Activated B cell treated with CpG ODN at 0.5 μM for 24 hours (primary cell): ENCODE measurements around the gene SNX20. TPM values are rescaled to one million over a fixed set of nuclear protein-coding genes. Genes with fewer than 3 reads are reported as not detected.

ENCODE experiments used
- ATAC-seq: fragments of 200-7000 bp; cut with Tn5 transposase; one replicate; pipeline ENCODE4 v1.10.0; 2021; ENCODE audit warnings: low read depth, mild to moderate bottlenecking, moderate library complexity
- CTCF ChIA-PET: fragments of 350-600 bp; sonication (Branson Sonifier 250); formaldehyde crosslinking; loops from one replicate; lab custom pipeline; 2021; ENCODE audit warnings: antibody characterized with exemption; lab: Charles Lee
- POLR2A ChIA-PET: fragments of 350-600 bp; sonication (Branson Sonifier 250); formaldehyde crosslinking; loops from one replicate; lab custom pipeline; 2021; ENCODE audit warnings: antibody characterized with exemption; lab: Charles Lee
- DNase-seq: peaks from one replicate; pipeline ENCODE4 v3.0.0; 2022
- H3K27ac Mint-ChIP-seq: one replicate; pipeline ENCODE4 v1.8.0; 2020; ENCODE audit warnings: mixed read lengths
- H3K27me3 Mint-ChIP-seq: one replicate; pipeline ENCODE4 v1.8.0; 2021; ENCODE audit warnings: mixed read lengths
- H3K36me3 Mint-ChIP-seq: one replicate; pipeline ENCODE4 v1.8.0; 2021; ENCODE audit warnings: low read depth, mixed read lengths
- H3K4me1 Mint-ChIP-seq: one replicate; pipeline ENCODE4 v1.8.0; 2021; ENCODE audit warnings: mixed read lengths
- H3K4me3 Mint-ChIP-seq: one replicate; pipeline ENCODE4 v1.8.0; 2020; ENCODE audit warnings: mild to moderate bottlenecking, mixed read lengths
- H3K9me3 Mint-ChIP-seq: one replicate; pipeline ENCODE4 v1.8.0; 2020; ENCODE audit warnings: mixed read lengths
- CTCF ChIP-seq: fragments of 200-600 bp; IDR thresholded peaks from one replicate; pipeline ENCODE4 v1.8.0; 2022; ENCODE audit warnings: antibody characterized with exemption, mild to moderate bottlenecking
- intact Hi-C: fragments of 100-400 bp; cut with micrococcal nuclease; formaldehyde crosslinking; loops from one replicate; pipeline ENCODE4 v1.15.1; 2024
- total RNA-seq: library from RNA; stranded (reverse); gene quantifications from 2 replicates; pipeline ENCODE4 v1.2.3, GENCODE V29; 2022

SNX20 gene
- 33.1 and 34.5 TPM in 2 replicates for total RNA-seq

GRCh38 chr16:50681021-50681885, at the start of gene SNX20:
Gene SNX20, minus strand, starts transcription at chr16:50681312. Its CDS starts 3,786 bp downstream, at chr16:50677526.
- peak; percentile 49 for DNase-seq
- Mint-ChIP-seq H3K4me1 (peaks cover 79% of the 10 kb centered on the region), H3K4me3 (peak within 1 kb of the TSS; percentile 86), H3K27ac (peak within 1 kb of the TSS; percentile 93), H3K36me3 (peaks cover 34% of the 10 kb centered on the region), H3K27me3 (no peaks in the 10 kb centered on the region), H3K9me3 (no peaks in the 10 kb centered on the region)
- ChIA-PET CTCF (interaction anchor here (0.7 to 3.3 kb wide), 9 partner anchors 10 to 125 kb away, joined by 3 to 45 read pairs (median 7); partner anchors contain the start of gene CYLD), POLR2A (interaction anchor here (0.8 to 4.3 kb wide), 18 partner anchors 9 to 656 kb away, joined by 3 to 36 read pairs (median 6); partner anchors contain the start of genes CNEP1R1 and CYLD)
- ATAC-seq: peak; percentile 78
- intact Hi-C loops: loop anchor here (1.0 to 5.0 kb wide), 8 partner anchors 13 to 529 kb away; partner anchors contain the start of genes CYLD, NKD1 and TENT4B
- TF ChIP-seq CTCF: no peak

GRCh38 chr16:50724306-50724705, 43.2 kb upstream of the SNX20 start:
- ChIA-PET CTCF (interaction anchor here (1.9 to 2.1 kb wide), 2 partner anchors 52 to 57 kb away, joined by 5 to 7 read pairs; no protein-coding TSS in a partner anchor), POLR2A (no interaction called here)
- no peaks in the 10 kb centered on the region for H3K36me3 Mint-ChIP-seq
- intact Hi-C loops: no loop called here
- H3K4me1 Mint-ChIP-seq: no peaks in the 10 kb centered on the region
- H3K27ac Mint-ChIP-seq: no peak overlapping the region
- no peak for TF ChIP-seq CTCF
- no peak for ATAC-seq
- DNase-seq: no peak
- H3K4me3 Mint-ChIP-seq: no peak overlapping the region
- H3K9me3 Mint-ChIP-seq: peaks cover 10% of the 10 kb centered on the region
- no peaks in the 10 kb centered on the region for H3K27me3 Mint-ChIP-seq

- ATAC-seq: no peak
- ChIA-PET CTCF (interaction anchor here (1.8 kb wide), 1 partner anchor 58 kb away, joined by 5 read pairs; no protein-coding TSS in a partner anchor), POLR2A (no interaction called here)
- Mint-ChIP-seq H3K27me3 (no peaks in the 10 kb centered on the region), H3K4me1 (no peaks in the 10 kb centered on the region), H3K27ac (no peak overlapping the region), H3K36me3 (no peaks in the 10 kb centered on the region), H3K9me3 (peaks cover 10% of the 10 kb centered on the region), H3K4me3 (no peak overlapping the region)
- intact Hi-C loops: no loop called here
- TF ChIP-seq CTCF: no peak
- DNase-seq: no peak
Observed at GRCh38 chr16:50722960-50723359, 41.8 kb upstream of the SNX20 start.

- DNase-seq (no peak), ATAC-seq (no peak)
- POLR2A ChIA-PET: no interaction called here
- intact Hi-C loops: no loop called here
- no peak overlapping the region for H3K27ac Mint-ChIP-seq
- no peak overlapping the region for H3K4me3 Mint-ChIP-seq
- no peaks in the 10 kb centered on the region for H3K36me3 Mint-ChIP-seq
- no peaks in the 10 kb centered on the region for H3K27me3 Mint-ChIP-seq
- H3K9me3 Mint-ChIP-seq: peaks cover 10% of the 10 kb centered on the region
- CTCF ChIA-PET: interaction anchor here (1.8 kb wide), 1 partner anchor 57 kb away, joined by 5 read pairs; no protein-coding TSS in a partner anchor
- H3K4me1 Mint-ChIP-seq: no peaks in the 10 kb centered on the region
- TF ChIP-seq CTCF: no peak
Observed at GRCh38 chr16:50722405-50722737, 41.3 kb upstream of the SNX20 start.
